ENCODE data around the gene MYO5A. TPM values are rescaled to one million over a fixed set of nuclear protein-coding genes. Genes with fewer than 3 reads are reported as not detected.
A peak's percentile ranks its signal among the peaks of the same experiment; 100 is the strongest.

The MYO5A gene
- total RNA-seq, 1 experiment from 2014 or later, result 9.9 TPM

GRCh38 chr15:52546031-52546751, 17.5 kb upstream of the MYO5A start:
- peaks cover 4% of the 10 kb centered on the region for H3K36me3 ChIP-seq (ENCODE audit: control insufficient read depth, insufficient read depth, low read length)
- no peak overlapping the region for H3K4me3 Mint-ChIP-seq (ENCODE audit: unreplicated experiment)
- no TSS peak for BruUV-seq (replicated peaks)
- no peaks in the 10 kb centered on the region for H3K27me3 Mint-ChIP-seq (ENCODE audit: insufficient read depth, unreplicated experiment)
- ChIA-PET POLR2A (no interaction called here), CTCF (no interaction called here)
- no peaks in the 10 kb centered on the region for H3K27me3 ChIP-seq (replicated peaks; ENCODE audit: control insufficient read depth, insufficient read depth, low read length)
- no peak overlapping the region for H3K4me3 ChIP-seq (ENCODE audit: low read depth, low read length)
- no peaks in the 10 kb centered on the region for H3K9me3 Mint-ChIP-seq (ENCODE audit: unreplicated experiment)
- H3K4me1 ChIP-seq, result no peaks in the 10 kb centered on the region
- no peaks in the 10 kb centered on the region for H3K9me3 ChIP-seq
- H3K36me3 Mint-ChIP-seq (ENCODE audit: insufficient read depth, unreplicated experiment), result peaks cover 56% of the 10 kb centered on the region
- peak in 1 of 2 experiments; percentile 33 for DNase-seq
- intact Hi-C loops (cut with micrococcal nuclease; ENCODE audit: unreplicated experiment), result no loop called here
- no peak overlapping the region for H3K27ac Mint-ChIP-seq (ENCODE audit: unreplicated experiment)
- TF ChIP-seq CTCF (IDR thresholded peaks at IDR 0.05; ENCODE audit: insufficient read depth in 1 of 2, low read depth in 1 of 2, low read length in 1 of 2, severe bottlenecking in 1 of 2, unreplicated experiment in 1 of 2), result no peak
- no peaks in the 10 kb centered on the region for H3K4me1 Mint-ChIP-seq (ENCODE audit: low read depth, unreplicated experiment)

- intact Hi-C loops (cut with micrococcal nuclease; ENCODE audit: unreplicated experiment), result no loop called here
- DNase-seq, result no peak
- Histone ChIP-seq H3K4me3 (ENCODE audit: low read depth, low read length) (no peak overlapping the region), H3K36me3 (ENCODE audit: control insufficient read depth, insufficient read depth, low read length) (no peaks in the 10 kb centered on the region), H3K4me1 (no peaks in the 10 kb centered on the region), H3K27me3 (replicated peaks; ENCODE audit: control insufficient read depth, insufficient read depth, low read length) (no peaks in the 10 kb centered on the region), H3K9me3 (0 out of 2 replicates have a peak, but pooled peaks cover 3% of the 10 kb centered on the region)
- ChIA-PET CTCF (no interaction called here), POLR2A (no interaction called here)
- H3K4me1 Mint-ChIP-seq (ENCODE audit: low read depth, unreplicated experiment), result no peaks in the 10 kb centered on the region
- no peak overlapping the region for H3K27ac Mint-ChIP-seq (ENCODE audit: unreplicated experiment)
- no peak for TF ChIP-seq CTCF (IDR thresholded peaks at IDR 0.05; ENCODE audit: insufficient read depth in 1 of 2, low read depth in 1 of 2, low read length in 1 of 2, severe bottlenecking in 1 of 2, unreplicated experiment in 1 of 2)
- H3K9me3 Mint-ChIP-seq (ENCODE audit: unreplicated experiment), result no peaks in the 10 kb centered on the region
- H3K27me3 Mint-ChIP-seq (ENCODE audit: insufficient read depth, unreplicated experiment), result no peaks in the 10 kb centered on the region
- H3K4me3 Mint-ChIP-seq (ENCODE audit: unreplicated experiment), result no peak overlapping the region
- peaks cover 16% of the 10 kb centered on the region for H3K36me3 Mint-ChIP-seq (ENCODE audit: insufficient read depth, unreplicated experiment)
- no TSS peak for BruUV-seq (replicated peaks)
Measured at GRCh38 chr15:52540374-52541012, 11.8 kb upstream of the MYO5A start.

- no peaks in the 10 kb centered on the region for H3K36me3 Mint-ChIP-seq (ENCODE audit: insufficient read depth, unreplicated experiment)
- ChIA-PET POLR2A (no interaction called here), CTCF (no interaction called here)
- no peaks in the 10 kb centered on the region for H3K4me1 Mint-ChIP-seq (ENCODE audit: low read depth, unreplicated experiment)
- Histone ChIP-seq H3K36me3 (ENCODE audit: control insufficient read depth, insufficient read depth, low read length) (no peaks in the 10 kb centered on the region), H3K4me1 (no peaks in the 10 kb centered on the region), H3K4me3 (ENCODE audit: low read depth, low read length) (no peak overlapping the region), H3K9me3 (0 out of 2 replicates have a peak, but pooled peaks cover 3% of the 10 kb centered on the region), H3K27me3 (replicated peaks; ENCODE audit: control insufficient read depth, insufficient read depth, low read length) (no peaks in the 10 kb centered on the region)
- H3K4me3 Mint-ChIP-seq (ENCODE audit: unreplicated experiment), result no peak overlapping the region
- TF ChIP-seq CTCF (IDR thresholded peaks at IDR 0.05; ENCODE audit: insufficient read depth in 1 of 2, low read depth in 1 of 2, low read length in 1 of 2, severe bottlenecking in 1 of 2, unreplicated experiment in 1 of 2), result no peak
- intact Hi-C loops (cut with micrococcal nuclease; ENCODE audit: unreplicated experiment), result no loop called here
- no peaks in the 10 kb centered on the region for H3K9me3 Mint-ChIP-seq (ENCODE audit: unreplicated experiment)
- peaks cover 9% of the 10 kb centered on the region for H3K27me3 Mint-ChIP-seq (ENCODE audit: insufficient read depth, unreplicated experiment)
- H3K27ac Mint-ChIP-seq (ENCODE audit: unreplicated experiment), result no peak overlapping the region
- no peak for DNase-seq
- BruUV-seq (replicated peaks), result no TSS peak
Measured at GRCh38 chr15:52537459-52537858, 8.8 kb upstream of the MYO5A start.
